ENCODE measurements around the gene CSNK1G3. TPM values are rescaled to one million over a fixed set of nuclear protein-coding genes. Genes with fewer than 3 reads are reported as not detected.

Gene CSNK1G3
- polyA plus RNA-seq, 4 donors: 35.0 to 46.7 (median 44.9) TPM

GRCh38 chr5:123554601-123555000, 42.6 kb downstream of the CSNK1G3 start:
- no peak for DNase-seq (ENCODE audit: low read depth in 4 of 4, low spot score in 3 of 4)

- no peak for DNase-seq (ENCODE audit: low read depth in 4 of 4, low spot score in 3 of 4)
Observed at GRCh38 chr5:123557907-123558306, 45.9 kb downstream of the CSNK1G3 start.

GRCh38 chr5:123558762-123559433, 46.9 kb downstream of the CSNK1G3 start:
- DNase-seq (ENCODE audit: low read depth in 4 of 4, low spot score in 3 of 4): no peak

GRCh38 chr5:123559434-123559775, 47.4 kb downstream of the CSNK1G3 start:
- no peak for DNase-seq (ENCODE audit: low read depth in 4 of 4, low spot score in 3 of 4)

- no peak for DNase-seq (ENCODE audit: low read depth in 4 of 4, low spot score in 3 of 4)
Observed at GRCh38 chr5:123561230-123561629, 49.3 kb downstream of the CSNK1G3 start.

GRCh38 chr5:123571927-123572326, 60.0 kb downstream of the CSNK1G3 start:
- no peak for DNase-seq (ENCODE audit: low read depth in 4 of 4, low spot score in 3 of 4)

- DNase-seq (ENCODE audit: low read depth in 4 of 4, low spot score in 3 of 4): no peak
Observed at GRCh38 chr5:123578390-123578789, 66.4 kb downstream of the CSNK1G3 start.

- DNase-seq (ENCODE audit: low read depth in 4 of 4, low spot score in 3 of 4): no peak
Observed at GRCh38 chr5:123579410-123579809, 67.4 kb downstream of the CSNK1G3 start.

GRCh38 chr5:123582550-123583285, 70.7 kb downstream of the CSNK1G3 start:
- DNase-seq (ENCODE audit: low read depth in 4 of 4, low spot score in 3 of 4): no peak

- no peak for DNase-seq (ENCODE audit: low read depth in 4 of 4, low spot score in 3 of 4)
Observed at GRCh38 chr5:123585871-123586270, 73.9 kb downstream of the CSNK1G3 start.

- DNase-seq (ENCODE audit: low read depth in 4 of 4, low spot score in 3 of 4): no peak
Observed at GRCh38 chr5:123594434-123594833, 82.5 kb downstream of the CSNK1G3 start.

GRCh38 chr5:123597018-123597417, 85.0 kb downstream of the CSNK1G3 start:
- DNase-seq (ENCODE audit: low read depth in 4 of 4, low spot score in 3 of 4): no peak

- no peak for DNase-seq (ENCODE audit: low read depth in 4 of 4, low spot score in 3 of 4)
Observed at GRCh38 chr5:123598028-123598689, 86.2 kb downstream of the CSNK1G3 start.

- no peak for DNase-seq (ENCODE audit: low read depth in 4 of 4, low spot score in 3 of 4)
Observed at GRCh38 chr5:123599171-123599570, 87.2 kb downstream of the CSNK1G3 start.

- no peak for DNase-seq (ENCODE audit: low read depth in 4 of 4, low spot score in 3 of 4)
Observed at GRCh38 chr5:123601610-123602009, 89.6 kb downstream of the CSNK1G3 start.

- no peak for DNase-seq (ENCODE audit: low read depth in 4 of 4, low spot score in 3 of 4)
Observed at GRCh38 chr5:123605822-123606221, 93.8 kb downstream of the CSNK1G3 start.

- no peak for DNase-seq (ENCODE audit: low read depth in 4 of 4, low spot score in 3 of 4)
Observed at GRCh38 chr5:123610209-123610608, 98.2 kb downstream of the CSNK1G3 start.

- DNase-seq (ENCODE audit: low read depth in 4 of 4, low spot score in 3 of 4): peak; percentile 36 to 53 (median 44)
Observed at GRCh38 chr5:123610665-123611405, 98.9 kb downstream of the CSNK1G3 start.

- no peak for DNase-seq (ENCODE audit: low read depth in 4 of 4, low spot score in 3 of 4)
Observed at GRCh38 chr5:123611406-123611709, 99.4 kb downstream of the CSNK1G3 start.

- no peak for DNase-seq (ENCODE audit: low read depth in 4 of 4, low spot score in 3 of 4)
Observed at GRCh38 chr5:123617561-123617960, 105.6 kb downstream of the CSNK1G3 start.

GRCh38 chr5:123626051-123626450, 114.1 kb downstream of the CSNK1G3 start:
- no peak for DNase-seq (ENCODE audit: low read depth in 4 of 4, low spot score in 3 of 4)

Measured in right renal pelvis (tissue), 4 donors.